Mucosa of stomach (tissue), 1 donor: ENCODE data around the gene FAS.

Source experiments
- H3K27me3 ChIP-seq: one replicate; pipeline ENCODE4 v1.7.0; 2013; ENCODE audit warnings: mild to moderate bottlenecking, low read length; ENCODE audit not compliant: control insufficient read depth, insufficient read depth
- H3K36me3 ChIP-seq: one replicate; pipeline ENCODE4 v1.7.0; 2013; ENCODE audit warnings: low read length; ENCODE audit not compliant: control insufficient read depth, insufficient read depth
- H3K4me1 ChIP-seq: one replicate; pipeline ENCODE4 v1.7.0; 2013; ENCODE audit warnings: mild to moderate bottlenecking, low read length; ENCODE audit not compliant: control insufficient read depth, insufficient read depth
- H3K4me3 ChIP-seq: one replicate; pipeline ENCODE4 v1.7.0; 2013; ENCODE audit warnings: low read length
- H3K9ac ChIP-seq: one replicate; pipeline ENCODE4 v1.7.0; 2013; ENCODE audit warnings: mild to moderate bottlenecking, low read length, moderate library complexity
- H3K9me3 ChIP-seq: one replicate; pipeline ENCODE4 v1.7.0; 2013; ENCODE audit warnings: mild to moderate bottlenecking, low read length, moderate library complexity; ENCODE audit not compliant: control insufficient read depth
- donor health status: Pancreatic carcinoma.

FAS gene

GRCh38 chr10:88957381-88957780, 33.2 kb upstream of the FAS start:
- Histone ChIP-seq H3K27me3 (no peaks in the 10 kb centered on the region), H3K4me1 (no peaks in the 10 kb centered on the region), H3K36me3 (no peaks in the 10 kb centered on the region)

DNA sequence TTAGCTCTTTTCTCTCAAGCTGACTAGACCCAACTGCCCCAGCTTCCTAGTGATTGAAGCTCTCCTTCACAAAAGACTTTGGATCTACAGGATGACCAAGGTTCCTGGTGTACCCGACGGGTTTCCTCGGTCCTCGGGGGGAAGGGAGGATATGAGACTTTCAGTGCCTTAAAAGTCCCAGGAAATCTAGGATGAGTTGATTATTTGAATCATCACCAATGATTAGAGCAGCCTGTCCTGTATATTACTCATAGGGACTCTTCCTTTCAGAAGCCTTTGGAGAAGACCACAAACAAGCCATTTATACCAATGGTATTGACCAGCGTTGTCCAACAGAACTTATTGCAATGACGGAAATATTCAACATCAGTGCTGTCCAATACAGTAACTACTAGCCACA, 31.9 kb upstream of the FAS start:
- H3K27me3 ChIP-seq: no peaks in the 10 kb centered on the region
- H3K36me3 ChIP-seq: no peaks in the 10 kb centered on the region
- H3K9me3 ChIP-seq: no peaks in the 10 kb centered on the region
- no peak overlapping the region for H3K4me3 ChIP-seq
- H3K4me1 ChIP-seq: no peaks in the 10 kb centered on the region
- H3K9ac ChIP-seq: no peak overlapping the region

More at GRCh38 chr10:88957381-88957780, 33.2 kb upstream of the FAS start:
- no peaks in the 10 kb centered on the region for H3K9me3 ChIP-seq
- no peak overlapping the region for H3K4me3 ChIP-seq
- H3K9ac ChIP-seq: no peak overlapping the region

GRCh38 chr10:88960802-88961201, 29.8 kb upstream of the FAS start:
- Histone ChIP-seq H3K4me3 (no peak overlapping the region), H3K9ac (no peak overlapping the region), H3K4me1 (no peaks in the 10 kb centered on the region), H3K9me3 (no peaks in the 10 kb centered on the region), H3K36me3 (no peaks in the 10 kb centered on the region), H3K27me3 (no peaks in the 10 kb centered on the region)

DNA sequence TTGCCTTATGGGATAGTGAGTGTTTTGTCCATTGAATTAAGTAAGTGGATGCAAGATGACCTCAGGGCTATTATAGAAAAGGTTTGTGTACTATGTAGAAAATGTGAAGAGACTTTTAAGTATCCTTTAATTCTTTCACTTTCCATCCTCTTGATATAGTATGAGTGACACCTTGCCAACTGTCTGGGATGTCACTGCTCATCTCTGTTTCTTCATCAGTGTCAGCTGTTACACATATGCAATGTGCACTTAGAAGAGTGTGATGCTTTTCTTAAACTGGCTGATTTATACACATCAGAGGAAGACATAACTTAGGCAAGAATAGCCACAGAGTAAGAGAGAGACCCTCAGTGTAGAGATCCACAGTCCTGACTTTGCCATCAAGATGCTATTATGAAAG, 29.3 kb upstream of the FAS start:
- no peaks in the 10 kb centered on the region for H3K4me1 ChIP-seq
- H3K4me3 ChIP-seq: no peak overlapping the region
- H3K27me3 ChIP-seq: no peaks in the 10 kb centered on the region
- H3K9ac ChIP-seq: no peak overlapping the region
- H3K36me3 ChIP-seq: no peaks in the 10 kb centered on the region
- no peaks in the 10 kb centered on the region for H3K9me3 ChIP-seq

GRCh38 chr10:88962336-88962735, 28.3 kb upstream of the FAS start:
- Histone ChIP-seq H3K27me3 (no peaks in the 10 kb centered on the region), H3K4me3 (no peak overlapping the region), H3K4me1 (no peaks in the 10 kb centered on the region), H3K36me3 (no peaks in the 10 kb centered on the region), H3K9me3 (no peaks in the 10 kb centered on the region), H3K9ac (no peak overlapping the region)

- no peak overlapping the region for H3K9ac ChIP-seq
- no peaks in the 10 kb centered on the region for H3K9me3 ChIP-seq
- H3K36me3 ChIP-seq: no peaks in the 10 kb centered on the region
- H3K27me3 ChIP-seq: no peaks in the 10 kb centered on the region
- H3K4me3 ChIP-seq: no peak overlapping the region
- H3K4me1 ChIP-seq: no peaks in the 10 kb centered on the region
Observed at GRCh38 chr10:88963318-88963717, 27.3 kb upstream of the FAS start.

GRCh38 chr10:88964360-88964759, 26.2 kb upstream of the FAS start:
- no peaks in the 10 kb centered on the region for H3K4me1 ChIP-seq
- H3K4me3 ChIP-seq: no peak overlapping the region
- H3K9ac ChIP-seq: no peak overlapping the region
- no peaks in the 10 kb centered on the region for H3K27me3 ChIP-seq
- no peaks in the 10 kb centered on the region for H3K36me3 ChIP-seq
- H3K9me3 ChIP-seq: no peaks in the 10 kb centered on the region

GRCh38 chr10:88964869-88965415, 25.7 kb upstream of the FAS start:
- H3K36me3 ChIP-seq: no peaks in the 10 kb centered on the region
- H3K9ac ChIP-seq: no peak overlapping the region
- no peaks in the 10 kb centered on the region for H3K9me3 ChIP-seq
- no peaks in the 10 kb centered on the region for H3K27me3 ChIP-seq
- no peaks in the 10 kb centered on the region for H3K4me1 ChIP-seq
- no peak overlapping the region for H3K4me3 ChIP-seq

- no peaks in the 10 kb centered on the region for H3K4me1 ChIP-seq
Observed at GRCh38 chr10:88966797-88967196, 23.8 kb upstream of the FAS start.

GRCh38 chr10:88968391-88968790, 22.2 kb upstream of the FAS start:
- H3K4me1 ChIP-seq: no peaks in the 10 kb centered on the region
- H3K27me3 ChIP-seq: no peaks in the 10 kb centered on the region
- no peak overlapping the region for H3K4me3 ChIP-seq
- H3K9ac ChIP-seq: no peak overlapping the region
- no peaks in the 10 kb centered on the region for H3K9me3 ChIP-seq
- no peaks in the 10 kb centered on the region for H3K36me3 ChIP-seq

More at GRCh38 chr10:88966797-88967196, 23.8 kb upstream of the FAS start:
- no peaks in the 10 kb centered on the region for H3K27me3 ChIP-seq
- H3K9me3 ChIP-seq: no peaks in the 10 kb centered on the region
- H3K36me3 ChIP-seq: no peaks in the 10 kb centered on the region
- H3K4me3 ChIP-seq: no peak overlapping the region
- H3K9ac ChIP-seq: no peak overlapping the region

- no peaks in the 10 kb centered on the region for H3K36me3 ChIP-seq
- H3K27me3 ChIP-seq: no peaks in the 10 kb centered on the region
- no peak overlapping the region for H3K4me3 ChIP-seq
- no peak overlapping the region for H3K9ac ChIP-seq
- no peaks in the 10 kb centered on the region for H3K9me3 ChIP-seq
- peaks cover 6% of the 10 kb centered on the region for H3K4me1 ChIP-seq
Observed at GRCh38 chr10:88971221-88972061, 19.2 kb upstream of the FAS start.

DNA sequence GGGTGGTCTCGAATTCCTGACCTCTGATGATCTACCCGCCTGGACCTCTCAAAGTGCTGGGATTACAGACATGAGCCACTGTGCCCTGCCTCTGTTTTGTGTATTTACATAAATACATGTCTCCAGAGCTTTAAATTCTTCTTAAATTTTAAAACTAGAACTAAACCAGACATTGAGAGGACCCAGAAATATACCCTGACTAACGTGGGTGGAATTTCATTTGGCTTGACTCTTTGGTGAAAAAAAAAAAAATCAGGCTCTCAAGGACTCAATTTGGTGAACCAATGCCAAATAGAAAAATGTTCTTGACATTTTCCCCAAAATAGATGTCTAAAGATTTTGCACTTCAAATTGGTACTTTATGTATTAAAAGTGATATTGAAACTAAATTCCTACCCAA, 16.6 kb upstream of the FAS start:
- Histone ChIP-seq H3K9me3 (no peaks in the 10 kb centered on the region), H3K36me3 (no peaks in the 10 kb centered on the region), H3K9ac (no peak overlapping the region), H3K4me1 (peaks cover 6% of the 10 kb centered on the region), H3K4me3 (no peak overlapping the region), H3K27me3 (no peaks in the 10 kb centered on the region)
